Measurements from ENCODE around the gene DUSP10.

DUSP10 gene

GRCh38 chr1:221741703-221742554 lies at the start of gene DUSP10:
Gene DUSP10 (minus strand): TSS chr1:221742089. CDS start chr1:221739744, 2,345 bp downstream.
- peak; percentile 99 for DNase-seq

- no peak for DNase-seq
These were observed 46.6 kb upstream of the DUSP10 start for GRCh38 chr1:221788466-221788865.

- DNase-seq: no peak
These were observed 44.8 kb upstream of the DUSP10 start for GRCh38 chr1:221786647-221787046.

- no peak for DNase-seq
These were observed 42.0 kb upstream of the DUSP10 start for GRCh38 chr1:221783936-221784335.

- DNase-seq: no peak
These were observed 41.5 kb upstream of the DUSP10 start for GRCh38 chr1:221783437-221783836.

- DNase-seq: no peak
These were observed 41.1 kb upstream of the DUSP10 start for GRCh38 chr1:221782970-221783369.

- no peak for DNase-seq
These were observed 40.6 kb upstream of the DUSP10 start for GRCh38 chr1:221782477-221782876.

- DNase-seq: no peak
These were observed 39.3 kb upstream of the DUSP10 start for GRCh38 chr1:221781102-221781755.

- no peak for DNase-seq
These were observed 38.3 kb upstream of the DUSP10 start for GRCh38 chr1:221780175-221780574.

- DNase-seq: no peak
These were observed 37.9 kb upstream of the DUSP10 start for GRCh38 chr1:221779771-221780170.

- DNase-seq: no peak
These were observed 36.8 kb upstream of the DUSP10 start for GRCh38 chr1:221778535-221779142.

GRCh38 chr1:221778125-221778524 lies 36.2 kb upstream of the DUSP10 start:
- DNase-seq: no peak

- no peak for DNase-seq
These were observed 35.7 kb upstream of the DUSP10 start for GRCh38 chr1:221777431-221778072.

- DNase-seq: no peak
These were observed 34.8 kb upstream of the DUSP10 start for GRCh38 chr1:221776495-221777301.

GRCh38 chr1:221775206-221775605 lies 33.3 kb upstream of the DUSP10 start:
- DNase-seq: no peak

GRCh38 chr1:221774054-221774842 lies 32.4 kb upstream of the DUSP10 start:
- no peak for DNase-seq

GRCh38 chr1:221773383-221773782 lies 31.5 kb upstream of the DUSP10 start:
- DNase-seq: no peak

- DNase-seq: no peak
These were observed 30.2 kb upstream of the DUSP10 start for GRCh38 chr1:221772117-221772516.

GRCh38 chr1:221768444-221769066 lies 26.7 kb upstream of the DUSP10 start:
- DNase-seq: no peak

GRCh38 chr1:221766210-221766609 lies 24.3 kb upstream of the DUSP10 start:
- no peak for DNase-seq

- DNase-seq: no peak
These were observed 23.6 kb upstream of the DUSP10 start for GRCh38 chr1:221765527-221765926.

Measured in NCI-H2171 treated with DMSO at 0.1 percent for 48 hours (cell line).